MM.1S (cell line): ENCODE measurements around the gene PRKCD.

Source experiments
- DNase-seq: peaks from one replicate; pipeline ENCODE4 v3.0.0-alpha.2; 2015
- H2AFZ ChIP-seq: fragments of 300-600 bp; sonication (generic); 2 replicates; pipeline ENCODE4 v1.6.0; 2016; ENCODE audit warnings: antibody characterized with exemption, low read length
- H3F3A ChIP-seq: fragments of 300-600 bp; sonication (generic); 2 replicates; pipeline ENCODE4 v1.6.1; 2016; ENCODE audit warnings: mild to moderate bottlenecking, antibody characterized with exemption, low read length, moderate library complexity, mixed read lengths; ENCODE audit not compliant: insufficient read depth
- H3K27ac ChIP-seq: fragments of 300-600 bp; sonication (generic); 2 replicates; pipeline ENCODE4 v1.5.1; 2016; ENCODE audit warnings: mild to moderate bottlenecking, low read length
- H3K27me3 ChIP-seq: fragments of 300-600 bp; sonication (generic); replicated peaks from 2 replicates; pipeline ENCODE4 v1.6.0; 2016; ENCODE audit warnings: low read length; ENCODE audit not compliant: insufficient read depth
- H3K36me3 ChIP-seq: fragments of 300-600 bp; sonication (generic); replicated peaks from 2 replicates; pipeline ENCODE4 v1.6.1; 2016; ENCODE audit warnings: mild to moderate bottlenecking, low read length, mixed read lengths; ENCODE audit not compliant: insufficient read depth
- H3K4me1 ChIP-seq: fragments of 300-600 bp; sonication (generic); 2 replicates; pipeline ENCODE4 v1.6.1; 2016; ENCODE audit warnings: low read length, mixed read lengths
- H3K4me2 ChIP-seq: fragments of 300-600 bp; sonication (generic); 2 replicates; pipeline ENCODE4 v1.6.0; 2016; ENCODE audit warnings: low read depth, low read length
- H3K4me3 ChIP-seq: fragments of 300-600 bp; sonication (generic); 2 replicates; pipeline ENCODE4 v1.5.1; 2016; ENCODE audit warnings: low read length, mixed read lengths
- H3K79me2 ChIP-seq: fragments of 300-600 bp; sonication (generic); 2 replicates; pipeline ENCODE4 v1.6.1; 2016; ENCODE audit warnings: mixed run types, low read length, mixed read lengths
- H3K9ac ChIP-seq: fragments of 300-600 bp; sonication (generic); 2 replicates; pipeline ENCODE4 v1.6.1; 2016; ENCODE audit warnings: low read length, mixed read lengths
- H3K9me2 ChIP-seq: fragments of 300-600 bp; sonication (generic); replicated peaks from 2 replicates; pipeline ENCODE4 v1.6.1; 2016; ENCODE audit warnings: mild to moderate bottlenecking, low read length, mixed read lengths; ENCODE audit not compliant: insufficient read depth
- H3K9me3 ChIP-seq: fragments of 300-600 bp; sonication (generic); replicated peaks from 2 replicates; pipeline ENCODE4 v1.6.1; 2016; ENCODE audit warnings: mild to moderate bottlenecking, low read length, mixed read lengths; ENCODE audit not compliant: insufficient read depth
- H4K20me1 ChIP-seq: fragments of 300-600 bp; sonication (generic); 2 replicates; pipeline ENCODE4 v1.6.1; 2016; ENCODE audit warnings: mild to moderate bottlenecking, low read length, moderate library complexity, mixed read lengths; ENCODE audit not compliant: insufficient read depth
- CTCF ChIP-seq: fragments of 300-600 bp; sonication (generic); IDR thresholded peaks from 2 replicates; pipeline ENCODE4 v1.5.1; 2016; ENCODE audit warnings: antibody characterized with exemption, low read length, mixed read lengths
- EZH2 ChIP-seq: fragments of 300-600 bp; sonication (generic); optimal IDR thresholded peaks from 2 replicates; pipeline ENCODE3; 2017; ENCODE audit warnings: low read depth, mild to moderate bottlenecking, antibody characterized with exemption, low read length, mixed read lengths
- EZH2phosphoT487 ChIP-seq: fragments of 300-600 bp; sonication (generic); IDR thresholded peaks from 2 replicates; pipeline ENCODE4 v1.6.1; 2018; ENCODE audit warnings: antibody characterized with exemption, low read length

PRKCD gene

GRCh38 chr3:53174346-53175250 lies 13.6 kb downstream of the PRKCD start:
- H4K20me1 ChIP-seq: no peaks in the 10 kb centered on the region
- H3K9me3 ChIP-seq: no peaks in the 10 kb centered on the region
- H3K9me2 ChIP-seq: no peaks in the 10 kb centered on the region
- no peaks in the 10 kb centered on the region for H3K36me3 ChIP-seq
- H3K27ac ChIP-seq: peak overlapping the region; percentile 51; the same call in 1 of the 2 replicates
- H3F3A ChIP-seq: peaks cover 12% of the 10 kb centered on the region
- H3K4me2 ChIP-seq: peak overlapping the region; percentile 51
- no peak overlapping the region for H3K4me3 ChIP-seq
- H3K79me2 ChIP-seq: peaks cover 49% of the 10 kb centered on the region
- TF ChIP-seq CTCF (peak; percentile 34), EZH2 (no peak)
- H3K27me3 ChIP-seq: no peaks in the 10 kb centered on the region
- no peak overlapping the region; the same call in 1 of the 2 replicates for H2AFZ ChIP-seq
- H3K9ac ChIP-seq: peak overlapping the region; percentile 18; the same call in 1 of the 2 replicates
- DNase-seq: peak; percentile 51
- H3K4me1 ChIP-seq: peaks cover 56% of the 10 kb centered on the region

DNA sequence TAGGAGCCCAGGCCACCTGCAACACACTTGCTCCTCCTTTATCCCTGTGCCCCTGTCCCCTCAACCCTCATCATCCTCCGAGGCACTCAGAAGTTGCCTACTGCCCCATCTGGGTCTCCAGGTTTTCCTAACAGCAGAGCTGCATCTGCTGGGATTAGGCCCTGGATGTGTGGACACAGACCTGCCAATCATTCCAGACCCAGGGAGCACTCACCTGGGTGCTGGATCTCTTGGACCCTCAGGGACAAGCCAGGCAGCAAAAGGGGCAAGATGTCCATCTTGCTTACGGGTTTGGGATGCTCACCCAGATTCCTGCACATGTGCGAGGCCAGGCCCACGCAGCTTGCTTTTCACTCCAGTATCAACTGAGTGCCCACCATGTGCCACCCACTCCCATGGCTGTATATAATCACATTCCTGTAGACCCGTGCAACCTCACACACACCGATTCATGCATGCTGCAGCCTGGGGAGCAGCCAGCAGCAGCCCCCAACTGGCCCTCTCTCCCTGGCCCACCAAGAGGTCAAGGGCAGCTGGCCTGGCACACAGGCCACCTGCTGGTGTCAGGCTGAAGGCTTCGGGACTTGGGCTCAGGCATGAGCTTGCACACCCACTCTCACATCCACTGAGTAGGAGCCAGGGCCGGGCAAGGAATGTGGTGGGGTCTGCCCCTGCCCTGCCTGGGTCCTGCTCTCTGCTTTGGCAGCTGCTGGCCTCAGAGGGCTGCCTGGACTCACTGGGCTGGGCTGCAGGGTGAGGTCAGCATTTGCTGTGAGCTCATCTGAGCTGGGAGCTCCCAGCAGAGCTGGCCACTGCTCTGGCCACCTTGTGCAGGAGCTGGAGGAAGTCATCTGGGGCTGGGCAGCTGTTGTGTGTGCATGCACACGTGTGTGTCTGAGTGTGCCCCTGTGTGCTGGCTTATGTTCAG lies 14.9 kb downstream of the PRKCD start:
- no peaks in the 10 kb centered on the region for H3K36me3 ChIP-seq
- DNase-seq: no peak
- TF ChIP-seq EZH2phosphoT487 (no peak), EZH2 (no peak), CTCF (no peak)
- no peak overlapping the region for H3K9ac ChIP-seq
- no peak overlapping the region for H3K27ac ChIP-seq
- H3K79me2 ChIP-seq: peaks cover 45% of the 10 kb centered on the region
- no peaks in the 10 kb centered on the region for H3K9me3 ChIP-seq
- no peaks in the 10 kb centered on the region for H3F3A ChIP-seq
- H3K4me3 ChIP-seq: no peak overlapping the region
- no peak overlapping the region for H2AFZ ChIP-seq
- no peaks in the 10 kb centered on the region for H3K9me2 ChIP-seq
- no peaks in the 10 kb centered on the region for H4K20me1 ChIP-seq
- H3K4me2 ChIP-seq: no peak overlapping the region
- peaks cover 49% of the 10 kb centered on the region for H3K4me1 ChIP-seq
- H3K27me3 ChIP-seq: no peaks in the 10 kb centered on the region

DNA sequence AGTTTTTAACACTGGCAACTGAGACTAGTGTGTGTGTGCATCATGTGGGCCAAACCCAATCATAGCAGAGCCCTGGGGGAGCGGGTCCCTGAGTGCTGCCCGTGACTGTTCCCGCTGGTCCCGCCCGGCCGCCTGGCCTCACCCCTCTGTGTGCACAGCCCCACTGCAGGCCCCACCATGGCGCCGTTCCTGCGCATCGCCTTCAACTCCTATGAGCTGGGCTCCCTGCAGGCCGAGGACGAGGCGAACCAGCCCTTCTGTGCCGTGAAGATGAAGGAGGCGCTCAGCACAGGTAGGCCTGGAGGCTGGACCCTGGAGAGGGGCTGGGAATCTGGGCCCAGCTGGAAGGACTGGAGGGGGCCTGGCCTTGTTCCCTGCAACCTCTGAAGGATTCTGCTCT lies 17.2 kb downstream of the PRKCD start:
- Histone ChIP-seq H3K4me3 (no peak overlapping the region), H3K27ac (no peak overlapping the region), H3K9me3 (no peaks in the 10 kb centered on the region), H3K36me3 (no peaks in the 10 kb centered on the region), H3K4me1 (peaks cover 30% of the 10 kb centered on the region), H3K9ac (no peak overlapping the region), H3K9me2 (no peaks in the 10 kb centered on the region), H3F3A (no peaks in the 10 kb centered on the region), H3K27me3 (no peaks in the 10 kb centered on the region), H2AFZ (no peak overlapping the region), H4K20me1 (no peaks in the 10 kb centered on the region), H3K4me2 (no peak overlapping the region), H3K79me2 (peaks cover 23% of the 10 kb centered on the region)
- DNase-seq: no peak
- TF ChIP-seq CTCF (no peak), EZH2 (no peak), EZH2phosphoT487 (no peak)
